HG02588 (cell line): Measurements from ENCODE around the gene LIPC.

Source experiments
- ATAC-seq: cut with Tn5 transposase; IDR thresholded peaks from one replicate; pipeline ENCODE4 v1.9.1; 2021; ENCODE audit warnings: mild to moderate bottlenecking, moderate library complexity; ENCODE audit not compliant: unreplicated experiment

Gene LIPC

DNA sequence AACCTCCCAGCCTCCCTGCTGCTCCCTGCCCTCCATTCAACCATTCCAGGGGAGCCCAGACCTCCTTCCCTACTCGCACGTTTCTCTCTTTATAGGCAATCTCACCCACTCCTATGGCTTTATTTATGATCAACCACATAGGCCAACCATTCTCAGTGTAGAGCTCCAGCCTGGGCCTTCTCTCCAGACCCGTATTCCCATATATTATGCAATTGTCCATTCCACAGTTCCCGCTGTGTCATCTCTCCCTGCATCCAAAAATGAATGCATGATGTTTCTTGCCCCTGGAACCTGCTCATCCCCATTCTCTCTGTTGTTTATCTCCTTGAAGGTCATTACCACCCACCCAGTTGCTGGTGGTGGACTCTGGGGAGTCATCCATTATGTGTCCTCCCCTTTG lies 140.7 kb downstream of the LIPC start:
- no peak for ATAC-seq

DNA sequence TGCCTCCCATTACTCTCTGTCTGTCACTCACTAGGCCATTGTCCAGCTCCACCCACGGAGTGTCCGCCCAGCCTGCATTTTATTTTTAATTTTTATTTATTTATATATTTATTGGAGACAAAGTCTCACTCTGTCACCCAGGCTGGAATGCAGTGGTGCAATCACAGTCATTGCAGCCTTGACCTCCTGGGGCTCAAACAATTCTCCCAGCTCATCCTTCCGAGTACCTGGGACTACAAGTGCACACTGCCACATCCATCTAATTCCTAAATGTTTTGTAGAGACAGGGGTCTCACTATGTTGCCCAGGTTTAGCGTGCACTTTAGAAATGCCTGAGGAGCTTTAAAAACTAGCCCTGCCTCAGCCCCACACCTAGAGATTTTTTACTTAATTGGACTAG lies 141.5 kb downstream of the LIPC start:
- no peak for ATAC-seq

DNA sequence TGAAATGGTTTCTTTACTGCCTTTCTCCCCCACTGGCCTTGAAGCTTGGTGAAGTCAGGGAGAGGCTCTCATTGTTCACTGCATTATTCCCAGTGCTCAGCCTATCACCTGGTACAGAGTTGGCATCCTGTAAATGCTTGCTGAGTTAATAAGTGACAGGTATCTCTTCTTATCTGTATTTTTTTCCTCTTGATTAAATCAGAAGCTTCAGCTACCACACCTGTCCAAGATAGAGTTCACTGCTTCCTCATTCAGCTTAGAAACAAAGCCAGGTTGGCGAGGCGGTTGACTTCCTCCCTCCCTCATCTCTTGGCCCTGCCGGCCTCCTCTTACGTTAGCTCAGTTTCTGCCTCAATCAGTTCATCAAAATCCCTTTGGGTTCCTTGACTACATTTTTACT lies 142.8 kb downstream of the LIPC start:
- no peak for ATAC-seq

DNA sequence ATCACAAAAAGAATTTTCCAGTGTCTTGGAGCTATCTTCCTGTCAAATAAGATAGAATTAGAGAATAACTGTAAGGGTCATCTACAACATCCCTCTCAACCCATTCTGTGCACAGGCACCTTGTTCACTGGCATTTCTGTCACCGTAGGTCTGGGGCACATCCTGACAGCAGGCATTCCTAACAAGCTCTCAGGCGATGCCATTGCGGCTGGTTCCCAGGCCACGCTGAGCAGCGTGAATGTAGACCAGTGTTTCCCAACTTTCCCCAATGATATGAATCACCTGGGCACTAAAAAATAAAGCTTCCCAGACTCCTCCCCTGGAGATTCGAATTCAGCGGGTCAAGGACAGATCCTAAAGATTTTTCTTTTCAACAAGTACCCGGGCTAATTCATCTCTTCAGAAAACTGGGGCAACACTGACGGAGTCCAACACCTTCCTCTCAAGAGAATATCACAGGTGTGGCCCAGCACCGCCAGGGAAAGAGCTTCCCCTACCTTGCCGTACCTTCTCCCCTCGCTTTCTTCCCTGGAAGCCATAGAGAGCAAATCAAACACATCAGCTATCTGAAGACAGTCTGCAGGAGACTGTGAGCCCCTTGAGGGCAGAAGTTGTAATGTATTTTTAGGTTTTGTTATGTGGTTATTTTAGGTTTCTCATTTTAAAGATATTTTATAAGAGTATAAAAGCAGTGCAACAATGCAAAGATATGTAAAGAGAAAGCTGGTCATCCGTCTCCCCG lies 143.4 kb downstream of the LIPC start:
- no peak for ATAC-seq

DNA sequence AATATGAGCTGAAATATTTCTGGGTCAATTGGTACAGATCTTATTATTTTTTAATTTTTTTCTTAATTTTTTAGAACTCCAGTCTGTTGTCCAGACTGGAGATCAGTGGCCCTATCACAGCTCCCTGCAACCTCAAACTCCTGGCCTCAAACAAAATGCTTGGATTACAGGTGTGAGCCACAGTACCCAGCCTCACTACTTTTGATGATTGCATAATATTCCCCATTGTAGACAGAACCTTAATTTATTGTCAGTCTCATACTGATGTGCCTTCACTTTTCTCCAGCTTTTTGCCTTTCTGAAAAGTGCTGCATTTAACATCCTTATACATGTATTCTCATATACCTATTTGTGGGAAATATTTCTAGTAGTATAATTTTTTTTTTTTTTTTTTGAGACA lies 144.9 kb downstream of the LIPC start:
- no peak for ATAC-seq

DNA sequence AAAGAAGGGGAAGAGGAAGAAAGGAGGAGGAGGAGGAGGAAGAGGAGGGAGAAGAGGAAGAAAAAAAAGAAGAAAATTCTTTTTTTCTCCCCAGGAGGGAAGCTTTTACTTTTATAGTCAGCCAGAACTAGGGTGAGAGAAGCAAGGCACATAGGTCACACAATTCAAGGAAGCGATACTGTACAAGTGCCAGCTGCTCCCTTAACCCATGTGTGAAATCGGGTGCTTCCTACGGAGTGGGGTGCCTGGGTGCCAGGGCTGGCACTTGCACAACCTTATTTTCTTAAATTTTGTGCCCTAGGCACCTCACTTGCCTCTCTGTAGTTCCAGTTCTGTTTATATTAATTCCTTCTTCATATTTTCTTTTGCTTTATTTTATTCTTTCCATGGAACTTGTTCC lies 150.4 kb downstream of the LIPC start:
- ATAC-seq, result no peak

DNA sequence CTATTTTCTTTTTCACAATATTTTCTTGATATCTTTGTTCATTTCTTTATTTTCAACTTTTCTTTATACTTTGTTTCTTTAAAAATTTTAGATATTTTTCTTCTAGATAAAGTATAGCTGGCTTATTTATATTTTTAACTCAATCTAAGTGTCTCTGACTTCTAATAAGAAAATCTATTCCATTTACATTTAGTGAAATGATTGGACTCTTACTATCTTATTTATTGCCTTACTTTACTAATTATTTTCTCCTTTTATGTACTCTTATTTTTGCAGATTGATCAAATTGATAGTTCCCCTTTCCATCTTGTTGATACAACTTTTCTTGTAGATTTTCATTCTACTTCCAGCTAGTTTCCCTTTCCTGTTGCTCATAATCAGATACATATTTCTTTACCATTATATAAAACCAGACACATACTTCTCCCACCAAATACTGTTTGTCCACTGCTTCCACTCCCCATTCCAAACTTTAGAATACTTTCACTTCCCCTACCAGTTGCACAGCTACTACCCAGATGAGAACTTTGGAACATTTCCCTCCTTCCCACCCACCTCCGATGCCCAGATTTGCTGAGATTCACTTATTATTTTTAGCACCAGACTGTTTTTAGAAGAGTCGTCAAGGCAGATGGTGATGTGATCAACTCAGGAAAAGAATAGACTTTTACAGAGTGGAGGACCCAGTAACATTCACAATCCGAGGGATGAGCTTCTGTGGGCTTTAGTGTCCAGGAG lies 151.5 kb downstream of the LIPC start:
- no peak for ATAC-seq

DNA sequence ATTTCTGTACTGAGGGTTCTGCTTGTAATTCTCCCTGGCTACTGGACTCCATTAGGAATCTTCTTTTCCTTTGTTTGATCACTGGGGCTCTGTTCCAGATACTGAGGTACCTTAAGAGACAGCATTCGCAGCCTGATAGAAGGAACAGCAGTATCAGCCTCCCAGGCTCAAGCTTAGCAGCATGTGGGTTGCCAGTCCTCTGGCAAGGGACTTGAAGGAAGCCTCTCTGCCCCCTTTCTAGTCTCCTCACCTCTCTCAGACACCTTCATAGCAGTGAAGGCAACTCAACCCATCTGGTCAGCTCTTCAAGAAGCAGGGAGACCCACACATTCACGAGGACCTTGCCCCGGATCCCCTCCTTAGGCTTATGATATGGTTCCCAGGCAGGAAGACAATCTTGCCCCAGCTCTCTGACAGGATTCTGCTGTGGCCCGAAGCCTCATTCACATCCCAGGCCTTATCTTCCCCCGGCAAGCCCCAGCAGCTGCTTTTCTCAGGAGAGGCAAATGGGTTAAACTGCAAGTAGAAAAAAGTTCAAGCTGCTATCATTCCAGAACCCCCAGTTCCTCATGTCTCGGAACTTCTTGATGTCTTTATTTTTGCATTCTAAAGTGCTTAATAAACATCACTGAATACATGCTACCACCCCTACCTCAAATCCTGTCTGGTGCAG lies 153.1 kb downstream of the LIPC start:
- no peak for ATAC-seq

DNA sequence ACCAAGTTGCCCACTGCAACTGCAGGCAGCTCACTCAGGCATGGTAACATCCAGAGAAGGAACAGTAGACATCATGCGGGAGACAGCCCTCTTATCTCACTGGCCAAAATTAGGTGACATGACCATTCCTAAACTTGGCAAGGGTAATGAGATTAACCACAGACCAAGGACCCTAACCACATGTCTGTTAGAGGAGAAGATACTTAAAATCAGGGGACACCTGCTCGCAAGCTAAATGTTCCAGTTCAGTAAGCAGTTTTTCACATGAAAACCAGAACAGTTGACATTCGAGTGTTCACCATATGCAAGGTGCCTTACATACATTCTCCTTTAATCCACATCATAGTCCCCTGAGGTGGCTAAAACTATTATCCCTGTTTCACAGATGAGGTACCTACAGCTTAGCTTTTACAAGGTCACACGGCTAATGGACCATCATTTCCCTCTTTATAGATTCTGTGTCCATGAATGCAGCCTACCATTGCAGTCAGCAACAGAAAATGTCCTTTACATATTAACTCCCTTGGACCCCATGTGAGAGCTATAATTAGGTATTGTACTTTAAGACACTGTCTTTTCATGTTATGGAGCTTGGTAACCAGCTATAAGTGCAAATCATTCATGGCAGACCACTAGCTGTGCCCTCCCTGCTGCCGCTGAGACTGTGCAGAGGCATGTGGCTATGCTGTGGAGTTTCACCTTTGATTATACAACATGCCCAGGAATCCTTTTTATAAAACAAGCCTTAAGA lies 154.1 kb downstream of the LIPC start:
- no peak for ATAC-seq

DNA sequence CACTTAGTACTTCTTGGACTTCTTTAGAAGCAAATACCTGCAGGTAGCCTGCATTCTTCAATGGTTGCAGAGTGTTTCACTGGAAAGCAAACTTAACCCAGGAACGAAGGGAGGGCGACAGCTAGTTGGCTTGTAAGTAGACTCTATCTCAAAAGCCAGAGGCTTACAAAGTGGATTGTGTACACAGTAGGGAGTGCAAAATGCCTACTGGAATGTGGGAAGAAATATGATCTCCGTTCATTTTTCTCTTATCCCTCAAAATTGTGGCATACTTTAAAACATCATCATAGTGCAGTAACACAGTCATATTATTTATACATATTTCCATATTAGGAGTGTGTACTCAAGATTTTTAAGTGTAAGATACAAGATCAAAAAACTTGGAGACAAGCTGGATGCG lies 155.7 kb downstream of the LIPC start:
- ATAC-seq, result no peak

DNA sequence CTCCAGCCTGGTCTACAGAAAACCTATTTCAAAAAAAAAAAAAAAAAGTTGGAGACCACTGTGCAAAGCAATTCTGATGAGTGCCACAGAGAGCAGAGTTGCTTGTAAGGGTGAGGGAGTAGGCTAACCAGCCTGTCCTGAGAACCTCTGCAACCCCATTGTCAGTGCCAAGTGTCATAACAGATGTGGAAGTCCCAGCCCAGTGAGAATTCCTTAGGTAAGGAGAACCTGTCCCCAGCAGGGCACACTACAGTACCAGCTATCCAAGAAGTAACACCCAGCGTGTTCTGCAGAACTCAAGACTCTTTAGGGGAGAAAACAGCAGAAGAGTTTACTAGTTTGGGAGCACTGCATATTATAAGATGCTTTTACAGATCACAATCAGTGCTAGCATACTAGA lies 156.3 kb downstream of the LIPC start:
- no peak for ATAC-seq

DNA sequence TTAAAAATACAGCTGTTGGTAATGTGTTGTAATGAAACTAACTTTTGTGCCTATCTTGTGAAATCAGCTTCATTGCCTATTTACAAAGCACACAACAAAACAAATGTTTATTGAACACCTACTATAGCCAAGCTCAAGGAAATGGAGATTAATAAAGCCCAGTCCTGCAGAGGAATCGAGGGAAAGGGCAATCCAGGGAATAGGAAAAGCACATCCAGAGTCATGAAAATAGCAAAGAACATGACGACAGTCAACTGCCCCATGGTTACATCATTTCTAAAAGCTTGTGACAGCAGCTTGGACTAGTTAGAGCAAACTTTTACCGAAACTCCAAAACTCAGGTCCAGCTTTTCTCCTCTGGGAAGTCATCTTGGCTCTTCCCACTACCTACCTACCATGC lies 157.3 kb downstream of the LIPC start:
- ATAC-seq, result no peak

DNA sequence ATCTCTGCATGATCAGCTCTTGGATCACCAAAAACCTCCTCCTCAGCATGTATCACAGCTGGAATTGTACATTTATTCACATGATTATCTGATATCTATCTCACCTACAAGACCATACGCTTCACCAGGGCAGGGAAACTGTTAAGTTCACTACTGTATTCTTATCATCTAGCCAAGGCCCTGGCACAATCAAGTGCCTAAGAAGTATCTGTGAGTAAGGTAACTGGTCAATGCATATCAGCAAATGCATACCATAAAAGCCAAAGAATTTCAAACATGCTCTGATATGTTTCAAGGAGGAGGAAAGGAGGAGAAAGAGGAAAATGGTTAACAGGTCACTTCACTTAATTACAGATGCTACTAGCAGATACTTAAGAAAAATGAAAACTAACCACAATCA lies 158.4 kb downstream of the LIPC start:
- ATAC-seq, result no peak

DNA sequence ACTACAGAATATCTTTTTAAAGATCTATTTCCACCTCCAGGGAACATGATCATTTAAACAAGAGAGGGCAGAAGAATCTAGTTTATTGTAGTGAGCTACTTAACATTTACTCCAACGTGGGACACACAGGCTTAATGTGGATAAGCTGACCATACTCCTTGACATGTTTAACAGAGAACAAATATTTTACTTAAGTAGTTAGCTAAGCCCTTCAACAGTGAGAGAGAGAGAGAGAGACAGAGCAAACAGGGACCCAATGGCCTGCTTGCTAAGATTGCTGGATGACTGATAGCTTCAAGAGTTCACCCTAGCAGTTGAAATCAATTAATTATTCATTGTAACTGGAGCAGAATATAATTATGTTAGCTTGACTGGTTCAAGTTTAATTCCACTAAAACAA lies 159.1 kb downstream of the LIPC start:
- ATAC-seq, result no peak

DNA sequence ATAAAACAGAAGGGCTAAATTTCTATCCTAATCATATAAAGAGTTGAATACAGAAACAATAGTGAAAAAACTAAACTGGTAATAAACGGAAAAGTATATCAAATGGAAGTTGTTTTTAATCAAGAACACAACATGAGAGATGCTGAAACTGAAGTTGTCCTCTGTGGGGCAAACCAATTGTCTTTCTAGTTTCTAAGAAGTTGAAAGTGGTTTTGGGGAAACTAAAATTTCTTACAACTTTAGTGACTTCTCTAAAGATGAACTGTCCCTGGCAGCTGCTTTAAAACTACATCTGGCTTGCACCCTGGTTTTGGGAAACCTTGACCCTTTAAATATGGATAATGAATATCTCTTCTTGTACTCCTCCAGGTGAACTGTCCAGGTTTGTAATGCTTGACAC lies 162.1 kb downstream of the LIPC start:
- no peak for ATAC-seq

DNA sequence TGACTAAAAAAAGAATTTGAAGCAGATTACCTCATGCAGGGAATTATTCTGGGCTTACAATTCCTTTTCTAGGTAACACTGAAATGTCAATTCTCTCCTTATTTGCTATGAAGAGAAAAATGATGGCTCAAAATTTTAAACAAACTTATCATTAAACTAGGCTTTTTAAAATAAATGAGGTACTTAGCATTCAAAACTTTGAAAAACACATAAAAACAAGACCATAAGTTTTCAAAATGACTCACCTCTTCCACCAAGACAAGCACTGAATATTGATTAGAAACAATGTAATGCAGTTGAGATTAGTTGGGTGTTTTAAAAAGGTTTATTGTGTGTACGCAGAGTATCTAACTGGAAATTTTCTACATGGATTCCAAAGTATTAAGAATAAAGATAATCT lies 163.1 kb downstream of the LIPC start:
- no peak for ATAC-seq

DNA sequence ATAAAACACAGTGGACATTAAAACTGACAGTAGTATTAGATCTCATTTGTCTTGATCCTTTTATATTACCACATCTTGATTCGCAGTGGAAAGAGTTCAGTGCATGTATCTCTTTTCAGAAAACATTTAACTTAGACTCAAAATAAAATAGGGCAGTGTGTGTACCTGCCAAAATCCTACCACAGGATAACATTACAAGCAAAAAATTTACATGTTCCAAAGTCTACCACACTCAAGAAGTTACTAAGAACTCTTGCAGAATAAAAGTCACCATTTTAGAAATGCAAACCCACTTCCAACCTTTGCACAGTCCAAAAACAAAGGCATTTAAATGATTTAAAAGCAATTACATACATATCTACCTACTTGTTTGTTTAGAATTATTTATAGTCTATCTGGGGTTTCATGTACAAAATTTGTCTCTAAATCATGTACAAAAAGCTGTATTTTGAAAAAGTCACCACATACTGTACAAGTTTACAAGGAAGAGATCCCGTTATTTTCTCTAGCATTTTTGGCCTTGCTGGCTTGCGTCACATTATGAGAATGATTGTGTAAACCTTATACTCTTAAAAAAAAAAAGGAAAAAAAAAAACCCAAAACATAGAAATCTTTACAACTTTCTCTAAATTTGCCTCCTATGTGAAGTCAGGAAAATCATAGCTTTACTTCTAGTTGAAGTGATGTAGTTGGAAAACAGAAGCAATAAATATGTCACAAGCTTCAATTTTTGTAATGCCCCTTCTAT lies 163.9 kb downstream of the LIPC start:
- ATAC-seq, result no peak

DNA sequence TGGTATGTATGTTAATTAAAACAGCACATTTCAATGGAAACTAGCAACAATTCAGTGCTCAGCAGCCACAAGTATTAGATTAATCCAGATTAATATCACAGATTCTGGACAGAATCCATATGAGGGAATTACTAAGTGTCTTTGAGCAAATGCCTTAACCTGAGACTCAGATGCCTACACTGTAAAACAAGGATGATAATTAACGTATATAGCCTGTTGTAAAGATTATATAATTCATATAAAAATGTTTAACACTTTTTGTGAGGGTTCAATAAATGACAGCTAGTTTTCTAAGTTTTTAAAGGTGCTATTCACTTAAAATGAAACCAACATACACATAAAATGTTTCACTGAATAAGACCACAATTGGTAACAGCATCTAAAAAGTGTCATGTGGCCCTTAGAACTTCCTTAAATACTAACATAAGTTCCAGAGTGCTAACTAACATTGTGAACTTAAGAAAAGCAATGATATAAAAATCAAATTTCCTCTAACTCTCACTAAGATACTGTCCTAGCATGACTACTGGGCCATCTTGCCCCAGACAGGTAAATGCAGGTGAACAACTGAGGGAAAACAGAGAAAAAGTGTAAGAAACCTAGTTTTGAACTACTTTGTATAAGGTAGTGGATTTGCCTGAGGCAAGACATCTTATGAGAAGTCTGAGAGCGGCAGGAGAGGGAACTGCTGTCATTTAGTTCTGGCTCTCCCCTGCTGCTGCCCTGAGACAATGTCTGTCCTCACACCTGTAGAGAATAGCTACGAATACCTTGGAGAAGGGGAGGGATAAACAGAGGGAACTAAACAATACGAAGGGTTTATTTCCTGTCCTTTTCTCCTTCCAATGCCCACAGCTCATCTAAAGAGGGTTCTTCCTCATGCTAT lies 166.4 kb downstream of the LIPC start:
- no peak for ATAC-seq

DNA sequence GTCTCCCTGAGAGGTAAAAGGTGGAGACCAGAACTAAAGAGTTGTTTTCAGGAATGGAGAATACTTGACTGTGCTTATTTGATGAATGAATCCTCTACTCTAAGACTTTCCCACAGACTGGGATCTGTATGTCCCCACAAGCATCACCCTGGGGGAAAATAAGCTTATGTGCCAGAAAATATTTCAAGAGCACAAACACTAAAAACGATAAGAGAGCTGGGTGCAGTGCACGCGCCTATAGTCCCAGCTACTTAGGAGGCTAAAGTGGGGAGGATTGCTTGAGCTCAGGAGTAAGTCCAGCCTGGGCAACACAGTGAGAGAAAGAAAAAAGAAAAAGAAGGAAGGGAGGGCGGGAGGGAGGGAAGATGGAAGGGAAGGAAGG lies 167.0 kb downstream of the LIPC start:
- no peak for ATAC-seq

DNA sequence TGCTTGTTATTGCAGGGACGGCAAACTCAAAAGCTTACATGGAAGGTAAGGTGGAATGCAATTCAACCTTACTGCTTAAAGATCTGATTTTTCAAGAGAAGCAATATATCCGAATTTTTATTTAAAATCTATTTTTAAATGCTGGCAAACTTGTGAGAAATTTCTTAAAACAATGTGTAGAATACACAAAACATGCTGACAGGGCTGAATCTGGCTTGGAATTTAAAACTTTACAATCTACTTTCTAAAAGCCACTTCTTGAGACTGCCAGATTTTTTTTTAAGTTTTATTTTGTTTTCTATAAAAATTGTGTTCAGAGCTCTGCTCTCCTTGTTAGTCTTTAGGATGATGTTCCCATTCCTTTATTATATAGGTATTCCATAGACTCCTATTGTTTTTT lies 171.0 kb downstream of the LIPC start:
- no peak for ATAC-seq
